Epithelial cell of prostate (primary cell): ENCODE measurements around the gene MEGF9.
A peak's percentile ranks its signal among the peaks of the same experiment; 100 is the strongest.
"Not testable (repeated sequence)": the region's sequence is repeated elsewhere in the genome, so short reads cannot be mapped to it uniquely, and the experiment has no call there.

Experiments used
- DNase-seq: peaks from one replicate; pipeline ENCODE4 v3.0.0-alpha.2; 2011; ENCODE audit warnings: low read depth, low spot score
- H3K27ac ChIP-seq: fragments of 450-650 bp; 2 replicates; pipeline ENCODE4 v1.5.1; 2017; ENCODE audit warnings: mild to moderate bottlenecking

Gene MEGF9

GRCh38 chr9:120635011-120635410, 79.3 kb downstream of the MEGF9 start:
- no peak for DNase-seq
- H3K27ac ChIP-seq: no peak overlapping the region

- no peak for DNase-seq
- no peak overlapping the region for H3K27ac ChIP-seq
These were observed 83.9 kb downstream of the MEGF9 start for GRCh38 chr9:120630333-120630732.

GRCh38 chr9:120628925-120629497, 85.3 kb downstream of the MEGF9 start:
- not testable (repeated sequence) for DNase-seq
- peak overlapping the region; percentile 33 for H3K27ac ChIP-seq

- no peak for DNase-seq
- H3K27ac ChIP-seq: peak overlapping the region; percentile 33
These were observed 85.9 kb downstream of the MEGF9 start for GRCh38 chr9:120628207-120628924.

- no peak overlapping the region for H3K27ac ChIP-seq
- DNase-seq: no peak
These were observed 87.2 kb downstream of the MEGF9 start for GRCh38 chr9:120627073-120627472.

GRCh38 chr9:120626512-120626911, 87.8 kb downstream of the MEGF9 start:
- no peak for DNase-seq
- no peak overlapping the region for H3K27ac ChIP-seq

GRCh38 chr9:120625222-120625621, 89.0 kb downstream of the MEGF9 start:
- H3K27ac ChIP-seq: peak overlapping the region; percentile 18

GRCh38 chr9:120622790-120623189, 91.5 kb downstream of the MEGF9 start:
- no peak overlapping the region for H3K27ac ChIP-seq
- DNase-seq: no peak

More at GRCh38 chr9:120625222-120625621, 89.0 kb downstream of the MEGF9 start:
- no peak for DNase-seq

- no peak overlapping the region for H3K27ac ChIP-seq
- DNase-seq: no peak
These were observed 92.3 kb downstream of the MEGF9 start for GRCh38 chr9:120621941-120622340.

- DNase-seq: no peak
- peak overlapping the region; percentile 20 for H3K27ac ChIP-seq
These were observed 94.3 kb downstream of the MEGF9 start for GRCh38 chr9:120619751-120620655.

GRCh38 chr9:120616966-120617935, 97.0 kb downstream of the MEGF9 start:
- H3K27ac ChIP-seq: peak overlapping the region; percentile 57
- no peak for DNase-seq

GRCh38 chr9:120612218-120612617, 102.1 kb downstream of the MEGF9 start:
- H3K27ac ChIP-seq: peak overlapping the region; percentile 93
- DNase-seq: no peak

- DNase-seq: no peak
- H3K27ac ChIP-seq: peak overlapping the region; percentile 93
These were observed 102.6 kb downstream of the MEGF9 start for GRCh38 chr9:120611690-120612068.

- DNase-seq: peak; percentile 14
- peak overlapping the region; percentile 93 for H3K27ac ChIP-seq
These were observed 103.1 kb downstream of the MEGF9 start for GRCh38 chr9:120610975-120611689.

GRCh38 chr9:120609636-120610035, 104.6 kb downstream of the MEGF9 start:
- DNase-seq: no peak
- H3K27ac ChIP-seq: peak overlapping the region; percentile 93

- no peak for DNase-seq
- H3K27ac ChIP-seq: peak overlapping the region; percentile 93
These were observed 105.8 kb downstream of the MEGF9 start for GRCh38 chr9:120608421-120608820.

GRCh38 chr9:120603591-120603990, 110.7 kb downstream of the MEGF9 start:
- no peak for DNase-seq
- H3K27ac ChIP-seq: no peak overlapping the region

- DNase-seq: no peak
- H3K27ac ChIP-seq: no peak overlapping the region
These were observed 111.3 kb downstream of the MEGF9 start for GRCh38 chr9:120603010-120603409.

- H3K27ac ChIP-seq: no peak overlapping the region
- no peak for DNase-seq
These were observed 120.4 kb downstream of the MEGF9 start for GRCh38 chr9:120593955-120594277.
